Femur (tissue), 1 donor: Measurements from ENCODE around the gene TEX35.

Experiments used
- DNase-seq: peaks from one replicate; pipeline ENCODE4 v3.0.0-alpha.2; 2017

The TEX35 gene

DNA sequence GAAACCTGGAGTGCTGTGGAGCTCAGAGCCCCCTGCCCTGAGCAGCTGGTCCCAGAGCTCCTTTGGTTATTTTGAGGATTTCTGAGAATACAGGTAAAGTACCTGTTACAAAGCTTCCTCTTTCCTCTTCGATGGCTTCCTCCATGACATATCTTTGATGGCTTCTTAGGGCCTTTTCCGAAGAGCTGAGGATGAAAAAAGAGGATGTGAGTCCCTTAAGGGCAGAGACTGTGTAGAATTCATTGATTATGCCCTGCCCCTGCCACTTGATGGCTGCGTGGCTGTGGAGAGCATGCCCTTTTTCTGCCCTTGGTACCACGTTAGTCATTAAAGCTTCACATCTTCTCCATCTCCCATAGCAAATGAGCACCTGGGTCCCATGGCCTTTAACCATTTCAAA is 14.2 kb downstream of the TEX35 start:
- DNase-seq, result no peak

DNA sequence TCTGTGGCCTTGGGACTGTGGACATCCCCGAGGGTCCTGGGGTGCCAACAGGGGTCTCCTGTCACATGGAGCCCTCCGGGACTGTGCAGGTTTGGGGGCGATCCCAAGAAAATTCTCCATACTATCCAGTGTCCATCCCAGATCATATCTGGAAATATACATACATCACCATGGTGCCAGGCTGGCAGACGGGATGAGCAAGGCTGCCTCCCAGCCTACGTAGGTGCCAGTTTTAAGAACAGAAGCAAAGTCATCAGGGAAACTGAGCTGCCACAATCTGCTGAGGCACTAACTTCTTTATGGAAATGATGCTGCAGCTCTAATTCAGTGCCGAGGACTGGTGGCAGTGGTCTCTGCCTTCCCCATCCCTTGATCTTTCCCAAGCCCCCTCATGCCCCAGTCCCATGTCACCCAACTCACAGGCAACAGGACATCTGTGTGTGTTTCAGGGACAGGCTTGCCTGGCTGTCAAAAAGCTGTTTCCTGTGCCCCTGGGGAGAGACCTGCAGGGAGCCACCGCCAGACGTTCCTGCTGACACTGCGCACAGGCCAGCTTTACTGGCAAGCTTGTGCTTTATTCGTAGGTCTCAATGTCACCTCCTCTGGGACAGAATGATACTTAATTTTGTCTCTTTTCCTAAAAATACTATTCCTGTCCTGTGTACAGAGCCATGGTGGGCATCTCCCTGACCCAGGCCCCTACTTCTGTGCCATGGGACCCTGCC is 15.5 kb downstream of the TEX35 start:
- DNase-seq, result no peak

- DNase-seq, result no peak
These were observed 16.0 kb downstream of the TEX35 start for GRCh38 chr1:178528953-178529335.

- no peak for DNase-seq
These were observed 16.6 kb downstream of the TEX35 start for GRCh38 chr1:178529364-178530036.

DNA sequence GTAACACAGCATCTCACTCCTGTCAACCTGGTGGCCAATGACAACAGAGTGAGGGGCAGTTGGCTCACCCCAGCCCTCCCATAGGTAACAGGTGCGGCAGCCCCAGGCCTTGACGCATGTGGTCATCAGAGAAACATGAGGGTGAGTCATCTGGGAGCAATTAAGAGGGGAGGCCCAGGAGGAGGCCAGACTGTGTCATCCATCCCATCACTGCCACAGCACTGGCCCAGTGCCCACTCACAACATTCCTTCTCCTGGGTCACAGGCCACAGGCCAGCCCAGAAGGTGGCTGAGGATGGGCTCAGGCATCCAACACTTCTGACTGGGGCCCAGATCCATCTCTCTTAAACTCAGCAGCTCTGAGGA is 17.1 kb downstream of the TEX35 start:
- no peak for DNase-seq

DNA sequence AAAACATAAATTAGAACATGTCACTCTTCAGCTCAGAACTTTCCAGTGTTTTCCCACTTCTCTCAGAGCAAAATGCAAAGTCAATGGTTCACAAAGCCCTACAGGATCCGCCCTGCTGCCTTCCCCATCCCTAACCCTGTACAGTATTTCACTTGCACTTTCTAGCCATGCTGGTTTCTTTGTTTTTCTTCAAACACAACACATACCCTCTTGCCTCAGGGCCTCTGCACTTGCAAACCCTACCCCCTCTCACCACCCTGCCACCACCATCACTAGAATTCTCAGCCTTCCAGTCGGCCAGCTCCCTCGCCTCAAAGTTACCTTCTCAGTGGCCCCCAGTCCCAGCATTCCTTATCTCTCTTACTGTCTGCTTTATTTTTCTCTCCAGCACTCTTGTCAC is 17.6 kb downstream of the TEX35 start:
- no peak for DNase-seq

- DNase-seq, result no peak
These were observed 19.0 kb downstream of the TEX35 start for GRCh38 chr1:178531887-178532286.

- peak; percentile 88 for DNase-seq
These were observed 19.5 kb downstream of the TEX35 start for GRCh38 chr1:178532392-178532791.

GRCh38 chr1:178533121-178533946 is 20.4 kb downstream of the TEX35 start:
- DNase-seq, result no peak

- no peak for DNase-seq
These were observed 21.4 kb downstream of the TEX35 start for GRCh38 chr1:178534137-178534868.

DNA sequence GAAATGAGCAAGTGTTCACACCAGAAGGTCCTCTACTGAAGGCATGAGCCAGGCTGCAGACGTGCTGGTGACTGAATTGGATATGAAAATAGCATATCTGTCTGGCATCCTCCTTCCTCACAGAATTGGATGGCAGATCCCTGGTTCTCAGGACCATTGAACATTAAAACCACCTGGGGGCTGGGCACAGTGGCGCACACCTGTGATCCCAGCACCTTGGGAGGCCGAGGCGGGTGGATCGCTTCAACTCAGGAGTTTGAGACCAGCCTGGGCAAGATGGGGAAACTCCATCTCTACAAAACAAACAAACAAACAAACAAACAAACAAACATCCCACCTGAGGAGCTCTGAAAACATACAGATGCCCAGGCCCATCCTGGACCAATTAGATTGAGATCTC is 23.4 kb downstream of the TEX35 start:
- DNase-seq, result no peak

DNA sequence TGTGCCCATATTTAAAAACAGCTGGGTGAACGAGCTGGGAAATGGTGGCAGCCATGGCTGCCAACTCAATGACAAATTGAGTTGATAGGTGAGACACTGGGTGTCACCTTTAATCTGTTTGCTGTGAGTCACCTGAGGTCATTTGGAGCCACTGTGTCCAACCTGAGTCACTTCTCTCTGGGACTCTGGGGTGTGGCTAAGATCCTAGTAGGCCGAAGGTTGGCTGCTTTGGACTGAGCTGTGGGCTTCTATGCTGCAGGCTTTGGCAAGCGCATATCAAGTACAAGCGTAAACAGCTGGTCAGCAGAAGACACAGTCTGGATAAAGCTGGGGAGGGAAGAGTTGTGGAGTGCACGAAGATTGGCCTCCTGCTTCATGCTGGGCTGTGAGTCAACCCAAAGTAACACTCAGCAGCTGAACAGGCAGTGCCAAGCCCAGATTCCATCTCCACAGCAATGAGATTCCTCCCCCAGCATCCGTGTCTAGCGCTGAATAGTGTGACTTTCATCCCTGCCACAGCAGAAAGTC is 24.0 kb downstream of the TEX35 start:
- DNase-seq, result peak; percentile 69

DNA sequence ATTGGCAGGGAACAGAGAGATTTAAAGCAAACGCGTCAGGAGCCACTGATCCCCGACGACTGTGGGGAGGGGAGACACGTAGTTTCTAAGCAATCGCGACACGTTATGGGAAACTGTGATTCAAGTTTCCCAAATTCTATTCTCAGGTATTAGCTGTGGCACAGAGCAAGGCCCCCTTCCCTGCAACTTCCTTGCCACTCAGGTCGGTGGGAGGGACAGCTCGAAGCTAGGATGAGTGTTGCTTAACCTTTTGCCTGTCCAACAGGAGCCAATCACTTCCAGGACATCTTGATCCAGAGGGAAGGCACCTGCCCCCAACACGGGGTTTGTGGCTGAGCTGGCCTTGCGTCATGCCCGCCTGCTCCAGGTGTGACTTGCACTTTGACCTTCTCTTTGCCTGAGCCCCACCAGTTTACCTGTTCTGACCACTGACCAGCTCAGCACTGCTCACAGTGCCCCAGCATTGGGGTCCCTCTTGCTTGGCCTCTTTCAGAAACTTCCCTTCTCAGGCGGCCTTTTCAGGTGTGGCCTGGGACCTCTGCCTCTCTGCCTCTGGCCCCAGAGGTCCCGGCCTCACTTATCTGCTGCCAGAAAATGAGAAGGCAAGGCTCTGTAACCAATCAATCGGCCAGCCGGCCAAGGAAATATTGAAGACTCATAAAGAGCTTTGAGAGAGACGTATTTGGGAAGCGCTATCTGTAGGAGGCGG is 24.6 kb downstream of the TEX35 start:
- DNase-seq, result no peak

DNA sequence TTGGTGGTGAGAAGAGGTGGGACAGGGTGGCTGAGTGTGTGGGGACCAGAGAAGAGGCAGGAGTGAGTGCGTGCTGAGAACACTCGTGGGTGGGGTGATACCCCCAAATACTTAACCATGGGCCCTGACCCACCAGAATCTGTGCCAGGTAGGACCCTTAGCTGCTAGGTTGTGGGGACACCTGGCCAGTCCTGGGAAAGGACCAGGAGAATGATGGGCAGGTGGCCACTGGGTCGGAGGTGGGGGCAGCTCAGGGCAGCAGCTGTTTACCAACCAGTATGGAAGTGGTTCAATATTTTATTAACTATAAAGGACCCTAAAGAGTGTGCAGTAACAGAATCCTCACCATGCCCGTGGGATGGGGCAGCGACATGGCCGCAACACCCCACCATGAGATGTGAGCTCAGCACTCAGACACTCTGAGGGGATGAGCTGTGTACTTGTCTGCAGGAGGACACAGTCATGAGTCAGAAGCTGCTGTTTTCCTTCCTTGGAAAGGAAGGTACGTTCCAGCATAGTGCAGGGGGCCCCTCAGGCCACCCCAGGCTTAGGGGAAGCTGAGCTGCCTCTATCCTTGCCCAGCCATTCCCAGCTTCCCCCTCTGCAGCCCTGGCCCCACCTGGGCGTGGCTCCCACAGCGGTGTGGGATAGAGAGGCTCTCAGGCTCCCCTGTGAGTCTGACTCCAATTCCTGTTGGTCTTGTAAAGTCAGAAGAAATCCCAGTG is 25.4 kb downstream of the TEX35 start:
- no peak for DNase-seq

- DNase-seq, result no peak
These were observed 26.4 kb downstream of the TEX35 start for GRCh38 chr1:178539291-178539690.

GRCh38 chr1:178540204-178540603 is 27.3 kb downstream of the TEX35 start:
- no peak for DNase-seq

GRCh38 chr1:178540646-178541045 is 27.7 kb downstream of the TEX35 start:
- DNase-seq, result no peak

DNA sequence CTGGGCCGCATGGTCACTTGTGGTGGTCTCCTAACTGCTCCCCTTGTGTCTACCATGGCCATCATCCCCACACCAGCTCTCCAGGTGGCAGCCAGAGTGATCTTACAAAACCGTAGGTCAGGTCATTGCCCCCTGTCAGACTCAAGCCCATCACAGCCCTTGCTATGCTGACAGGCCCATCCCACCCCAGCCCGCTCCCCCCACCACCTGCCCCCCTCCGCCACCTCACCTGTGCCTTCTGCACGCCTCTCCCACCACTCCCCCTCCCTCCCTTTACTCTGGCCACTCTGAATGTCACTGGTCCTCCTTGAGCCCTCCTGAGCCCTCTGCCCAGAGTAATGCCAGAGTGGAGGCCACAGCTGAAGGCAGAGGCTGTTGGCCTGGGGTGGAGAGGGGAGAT is 28.5 kb downstream of the TEX35 start:
- DNase-seq, result no peak

DNA sequence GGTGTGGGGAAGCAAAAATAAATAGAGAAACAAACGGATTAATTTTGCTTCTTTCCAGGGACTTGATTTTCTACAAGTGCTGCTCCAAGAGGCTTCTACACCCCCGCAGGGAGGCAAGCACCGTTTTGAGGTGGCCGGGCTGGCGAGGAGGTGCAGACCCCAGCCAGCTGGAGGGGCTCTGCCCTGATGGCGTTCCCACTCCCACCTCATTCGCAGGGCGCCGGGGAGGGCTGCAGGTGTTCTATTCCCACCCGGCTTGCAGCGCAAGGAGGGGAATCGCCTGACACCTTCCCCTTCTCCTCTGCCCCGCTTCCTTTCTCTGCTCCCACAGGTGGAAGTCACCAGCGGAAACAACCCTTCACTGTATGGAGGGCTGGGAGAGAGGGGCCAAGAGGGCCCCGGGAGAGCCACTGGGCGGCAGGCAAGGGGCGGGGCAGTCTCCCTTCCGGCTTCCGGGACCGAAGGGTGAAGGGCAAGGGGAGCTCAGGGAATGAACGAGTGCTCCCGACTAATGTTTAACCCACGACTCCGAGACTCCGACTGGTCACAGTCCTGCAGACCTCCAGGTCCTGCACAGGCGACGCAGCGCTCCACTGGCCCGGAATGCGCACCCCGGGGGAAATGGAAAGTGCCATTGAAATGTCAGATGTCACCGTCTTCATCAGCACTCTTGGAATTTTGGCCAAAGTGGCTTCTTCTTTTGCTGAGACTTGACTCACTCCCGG is 29.1 kb downstream of the TEX35 start:
- peak; percentile 54 for DNase-seq

- peak; percentile 96 for DNase-seq
These were observed 29.8 kb downstream of the TEX35 start for GRCh38 chr1:178542554-178543289.
